ENCODE data around the gene NRAP.

The NRAP gene, protein sequence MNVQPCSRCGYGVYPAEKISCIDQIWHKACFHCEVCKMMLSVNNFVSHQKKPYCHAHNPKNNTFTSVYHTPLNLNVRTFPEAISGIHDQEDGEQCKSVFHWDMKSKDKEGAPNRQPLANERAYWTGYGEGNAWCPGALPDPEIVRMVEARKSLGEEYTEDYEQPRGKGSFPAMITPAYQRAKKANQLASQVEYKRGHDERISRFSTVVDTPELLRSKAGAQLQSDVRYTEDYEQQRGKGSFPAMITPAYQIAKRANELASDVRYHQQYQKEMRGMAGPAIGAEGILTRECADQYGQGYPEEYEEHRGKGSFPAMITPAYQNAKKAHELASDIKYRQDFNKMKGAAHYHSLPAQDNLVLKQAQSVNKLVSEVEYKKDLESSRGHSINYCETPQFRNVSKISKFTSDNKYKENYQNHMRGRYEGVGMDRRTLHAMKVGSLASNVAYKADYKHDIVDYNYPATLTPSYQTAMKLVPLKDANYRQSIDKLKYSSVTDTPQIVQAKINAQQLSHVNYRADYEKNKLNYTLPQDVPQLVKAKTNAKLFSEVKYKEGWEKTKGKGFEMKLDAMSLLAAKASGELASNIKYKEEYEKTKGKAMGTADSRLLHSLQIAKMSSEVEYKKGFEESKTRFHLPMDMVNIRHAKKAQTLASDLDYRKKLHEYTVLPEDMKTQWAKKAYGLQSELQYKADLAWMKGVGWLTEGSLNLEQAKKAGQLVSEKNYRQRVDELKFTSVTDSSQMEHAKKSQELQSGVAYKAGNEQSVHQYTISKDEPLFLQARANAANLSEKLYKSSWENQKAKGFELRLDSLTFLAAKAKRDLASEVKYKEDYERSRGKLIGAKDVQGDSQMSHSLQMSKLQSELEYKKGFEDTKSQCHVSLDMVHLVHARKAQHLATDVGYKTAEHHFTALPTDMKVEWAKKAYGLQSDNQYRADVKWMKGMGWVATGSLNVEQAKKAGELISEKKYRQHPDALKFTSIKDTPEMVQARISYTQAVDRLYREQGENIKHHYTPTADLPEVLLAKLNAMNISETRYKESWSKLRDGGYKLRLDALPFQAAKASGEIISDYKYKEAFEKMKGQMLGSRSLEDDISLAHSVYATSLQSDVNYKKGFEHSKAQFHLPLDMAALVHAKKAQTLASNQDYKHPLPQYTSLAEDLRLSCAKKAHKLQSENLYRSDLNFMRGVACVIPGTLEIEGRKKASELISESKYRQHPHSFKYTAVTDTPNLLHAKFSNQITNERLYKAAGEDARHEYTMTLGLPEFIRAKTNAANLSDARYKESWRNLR (N-terminal part only)

DNA sequence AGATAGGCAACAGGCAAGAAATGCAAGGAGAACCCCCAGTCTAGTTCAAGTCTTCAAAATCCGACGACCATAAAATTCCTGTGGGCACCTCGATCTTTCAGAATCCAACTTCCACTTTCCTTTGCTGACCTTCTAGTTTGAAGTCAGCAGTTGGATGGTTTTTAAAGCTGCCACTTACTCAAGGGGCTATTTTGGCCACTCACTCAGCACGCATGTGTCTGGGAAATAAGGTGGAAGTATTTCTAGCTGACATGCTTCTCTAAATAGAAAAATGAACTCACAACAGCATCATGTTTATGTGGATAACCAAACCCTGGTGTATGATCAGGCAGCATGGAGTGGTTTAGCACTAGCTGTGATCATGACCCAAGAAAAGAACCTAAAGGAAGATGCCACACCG, at the start of gene NRAP:
NRAP (minus strand) TSS at position 134 of the 400 bp plus-strand sequence. CDS start 159 bp downstream, outside the sequence.
- DNase-seq = no peak

DNA sequence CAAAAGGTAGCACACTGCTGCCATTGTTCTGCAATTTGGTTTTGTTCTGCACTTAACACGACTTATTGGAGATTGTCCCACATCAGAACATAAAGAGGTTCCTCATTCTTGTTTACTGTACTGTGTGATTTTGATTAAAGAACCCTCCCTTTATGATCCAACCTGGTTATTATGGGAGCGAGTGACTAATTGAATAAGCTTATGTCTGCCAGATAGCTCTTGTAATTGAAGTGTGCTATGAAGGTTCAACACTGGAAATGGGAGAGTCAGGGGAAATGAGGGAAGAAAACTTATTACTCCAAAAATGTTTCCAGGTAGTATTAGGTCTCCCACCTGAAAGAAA, 49.8 kb upstream of the NRAP start:
- DNase-seq = no peak

DNA sequence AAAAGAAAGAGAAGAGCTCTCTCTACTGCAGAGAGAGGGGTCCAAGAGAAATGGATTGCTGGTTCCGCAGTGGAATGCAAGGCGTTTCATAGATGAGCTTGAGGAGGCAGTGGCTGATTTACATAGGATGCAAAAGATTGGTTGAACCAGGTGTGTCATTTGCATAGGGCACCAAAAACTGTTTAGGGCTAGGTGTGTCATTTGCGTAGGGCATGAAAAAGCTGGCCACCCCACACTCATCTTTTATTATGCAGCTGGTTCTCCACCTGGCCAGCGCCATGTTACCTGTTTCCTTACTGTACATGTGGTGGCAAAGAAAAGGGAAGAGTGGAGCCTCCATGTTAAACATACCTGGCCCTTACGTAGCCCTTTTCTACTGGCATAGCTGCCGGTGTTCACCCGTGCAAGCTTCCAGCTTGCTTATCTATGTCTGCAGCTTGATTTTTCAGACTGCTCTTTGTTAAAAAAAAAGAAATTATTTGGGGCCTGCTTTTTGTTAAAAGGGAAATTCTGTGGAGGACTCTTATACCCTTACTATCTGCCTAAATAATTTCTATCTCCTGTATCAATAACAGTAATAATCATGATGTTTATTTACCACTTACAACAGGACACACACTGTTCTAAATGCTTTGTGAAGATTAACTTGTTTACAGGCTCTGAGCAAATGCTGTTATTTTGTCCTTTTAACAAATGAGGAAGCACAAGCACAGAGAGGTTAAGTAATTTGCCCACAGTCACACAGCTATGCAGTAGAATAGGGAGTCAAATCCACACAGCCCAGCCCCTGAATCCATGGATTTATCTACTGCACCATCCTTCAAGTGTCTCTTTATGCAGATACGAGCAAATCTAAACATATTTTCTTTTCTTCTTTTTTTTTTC, 49.2 kb upstream of the NRAP start:
- no peak for DNase-seq

DNA sequence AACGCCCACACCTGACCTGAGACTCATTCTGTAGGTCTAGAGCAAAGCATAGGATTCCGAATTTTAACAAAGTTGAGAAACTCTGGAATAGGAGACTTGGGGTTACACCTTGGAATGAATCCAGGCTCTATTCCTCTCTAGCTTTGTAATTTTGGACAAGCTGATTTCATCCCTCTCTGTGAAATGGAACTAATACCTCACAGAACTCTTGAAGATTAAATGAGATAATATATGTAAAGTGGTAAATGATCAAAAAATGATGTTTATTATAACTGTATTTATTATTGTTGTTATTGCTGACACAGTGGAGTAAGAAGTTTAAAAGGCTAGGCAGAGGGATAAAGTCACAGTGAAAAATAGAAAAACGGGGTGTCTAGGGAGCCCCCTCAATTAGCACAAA, 48.2 kb upstream of the NRAP start:
- no peak for DNase-seq

DNA sequence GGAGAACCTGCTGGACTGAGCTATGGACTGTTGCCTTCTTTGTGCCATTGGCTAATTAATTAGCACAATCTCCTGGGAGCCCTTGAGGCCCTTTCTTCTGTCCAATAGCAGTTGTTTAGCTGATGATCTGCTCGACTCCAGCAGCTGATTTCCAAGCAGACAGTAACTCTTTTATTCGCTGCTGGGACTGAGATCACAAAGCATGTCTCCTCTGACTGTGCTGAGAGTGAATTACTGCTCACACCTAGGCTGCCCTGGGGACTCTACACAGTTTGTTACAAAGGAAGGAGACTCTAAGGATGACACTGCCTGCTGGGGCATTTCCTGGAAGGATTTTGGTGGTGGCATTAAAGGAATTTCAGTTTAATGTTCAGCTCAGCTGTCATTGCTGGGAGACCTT, 47.3 kb upstream of the NRAP start:
- DNase-seq = no peak

DNA sequence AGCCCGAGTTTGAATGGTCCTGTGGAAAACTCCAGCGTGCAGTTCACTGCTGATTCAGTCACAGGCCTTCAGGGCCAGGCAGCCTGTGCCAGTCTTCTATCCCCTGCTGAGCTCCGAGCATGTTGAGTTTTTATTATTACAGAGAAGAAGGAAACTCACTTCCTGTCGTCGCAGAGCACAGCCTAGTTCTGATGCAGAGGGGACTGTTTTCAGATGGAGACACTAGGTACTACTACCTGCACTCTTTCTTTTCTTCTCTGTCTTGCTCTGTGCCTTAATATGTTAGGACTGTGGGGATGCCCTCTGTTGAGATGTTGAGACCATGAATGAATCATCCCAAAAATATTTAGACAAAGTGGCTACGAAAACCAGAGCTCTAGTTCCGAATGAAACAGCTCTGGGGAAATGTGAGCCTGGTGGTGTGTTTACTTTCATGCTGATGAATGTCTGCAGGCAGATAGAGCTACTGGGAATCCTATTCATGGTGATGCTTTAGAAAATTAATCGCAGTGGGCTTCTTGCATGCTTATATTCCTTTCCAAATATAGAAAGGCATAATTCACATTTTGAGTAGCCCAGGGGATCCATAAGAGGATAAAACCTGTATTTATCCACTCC, 45.5 kb upstream of the NRAP start:
- DNase-seq = no peak

DNA sequence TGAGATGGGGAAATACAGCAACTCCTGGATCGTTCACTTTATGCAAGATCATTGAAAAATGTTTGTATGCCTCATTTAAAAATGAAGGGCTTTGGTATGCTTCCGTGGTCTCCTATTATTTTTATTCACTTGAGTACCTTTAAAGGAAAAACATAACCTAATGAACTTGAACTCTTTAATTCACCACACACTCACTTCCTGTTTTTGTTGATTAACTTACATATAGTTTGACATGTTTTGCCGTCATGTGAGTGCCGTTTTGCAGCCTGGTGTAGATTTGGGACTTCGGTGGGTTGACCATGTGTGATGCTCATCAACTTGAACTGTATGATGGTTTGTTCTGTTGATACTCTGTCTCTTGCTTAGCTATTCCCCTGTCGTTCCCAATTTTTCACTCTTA, 44.8 kb upstream of the NRAP start:
- no peak for DNase-seq

DNA sequence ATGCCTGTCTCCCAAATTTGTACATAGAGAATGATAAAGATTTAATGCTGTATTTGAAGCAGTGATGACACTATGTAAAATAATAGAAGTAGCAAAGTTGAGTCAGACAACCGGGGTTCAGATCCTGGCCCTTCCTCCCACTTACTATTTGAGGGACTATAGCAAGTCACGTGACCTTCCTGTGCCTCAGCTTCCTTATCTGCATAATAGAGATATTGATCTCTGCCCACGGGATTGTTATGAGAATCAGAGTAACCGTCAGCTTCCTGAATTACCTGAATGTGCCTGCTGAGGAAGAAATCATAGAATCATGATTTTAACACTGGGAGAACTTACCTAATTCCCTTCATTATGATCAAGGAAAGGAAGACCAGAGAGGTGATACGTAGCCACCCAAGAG, 42.8 kb upstream of the NRAP start:
- DNase-seq = no peak

DNA sequence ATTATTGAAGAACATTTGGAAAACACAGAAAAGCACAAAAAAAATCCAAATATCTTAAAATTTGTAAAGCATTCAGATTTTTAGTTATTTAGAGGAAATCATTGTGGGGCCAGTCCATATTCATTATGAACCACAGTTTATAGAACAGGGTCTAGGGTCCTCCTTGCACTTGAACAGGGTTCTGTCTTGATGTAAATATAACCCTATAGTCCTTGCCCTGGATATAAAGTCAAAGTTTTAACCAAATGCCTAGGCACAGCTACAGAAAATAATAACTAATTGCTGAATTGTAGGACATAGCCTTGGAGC, 41.5 kb upstream of the NRAP start:
- DNase-seq = no peak

DNA sequence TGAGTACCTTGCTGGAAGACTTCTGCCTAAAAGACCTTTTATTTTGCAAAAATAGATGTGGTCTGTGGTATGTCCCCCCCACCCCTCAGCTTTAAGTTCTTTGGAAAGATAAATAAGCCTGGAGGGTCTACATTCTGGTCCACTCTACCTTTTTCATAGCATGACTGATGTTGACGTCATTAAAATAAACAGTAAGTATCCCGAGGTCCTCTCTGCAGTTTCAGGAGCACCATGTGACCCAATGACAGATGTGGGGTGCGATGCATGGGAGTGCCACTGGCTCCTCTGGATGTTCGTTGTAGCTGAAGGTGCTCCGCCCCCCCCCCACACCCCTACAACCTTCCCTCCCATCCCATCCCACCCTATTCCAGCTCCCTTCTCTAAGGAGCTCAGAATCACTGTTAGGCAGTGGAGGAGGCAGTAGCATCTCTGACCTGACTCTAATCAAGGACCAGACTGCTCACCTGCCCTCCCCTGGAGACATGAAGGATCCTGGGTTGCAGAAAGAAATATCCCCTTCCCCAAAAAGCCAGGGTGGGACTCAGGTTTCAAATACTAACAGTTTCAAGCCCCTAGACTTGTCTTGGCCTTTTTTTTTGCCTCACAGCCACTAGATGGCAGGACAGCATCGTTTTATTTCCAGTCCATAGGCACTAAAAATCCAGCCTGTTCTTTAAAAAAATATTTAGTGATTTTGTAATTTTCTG, 40.9 kb upstream of the NRAP start:
- no peak for DNase-seq

DNA sequence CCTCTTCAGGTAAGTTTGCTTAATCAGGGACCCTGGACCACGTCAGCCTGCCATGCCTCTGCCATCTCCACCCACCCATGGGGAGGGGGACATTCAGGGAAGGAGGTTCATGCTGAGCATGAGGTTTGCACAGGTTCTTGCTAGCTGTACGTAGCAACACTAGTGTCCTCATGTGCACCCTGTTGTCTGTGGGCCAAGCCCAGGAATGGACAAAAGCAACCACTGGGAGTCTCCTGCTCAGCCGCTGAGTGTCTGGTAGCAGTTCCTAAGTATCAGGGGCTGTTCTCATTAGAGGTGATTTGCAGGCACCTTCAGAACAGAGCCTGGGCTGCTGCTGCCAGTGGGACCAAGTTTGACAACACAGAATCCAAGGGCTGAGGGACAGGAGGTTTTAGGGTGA, 33.8 kb upstream of the NRAP start:
- no peak for DNase-seq

DNA sequence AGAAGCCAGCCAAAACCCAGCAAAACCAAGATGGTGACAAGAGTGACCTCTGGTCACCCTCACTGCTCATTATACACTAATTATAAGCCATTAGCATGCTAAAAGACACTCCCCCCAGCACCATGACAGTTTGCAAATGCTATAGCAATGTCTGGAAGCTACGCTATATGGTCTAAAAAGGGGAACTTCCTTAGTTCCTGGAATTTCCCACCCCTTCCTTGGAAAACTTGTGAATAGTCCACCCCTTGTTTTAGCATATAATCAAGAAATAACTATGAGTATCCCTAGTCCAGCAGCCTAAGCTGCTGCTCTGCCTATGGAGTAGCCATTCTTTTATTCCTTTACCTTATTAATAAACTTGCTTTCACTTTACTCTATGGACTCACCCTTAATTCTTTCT, 31.9 kb upstream of the NRAP start:
- no peak for DNase-seq

DNA sequence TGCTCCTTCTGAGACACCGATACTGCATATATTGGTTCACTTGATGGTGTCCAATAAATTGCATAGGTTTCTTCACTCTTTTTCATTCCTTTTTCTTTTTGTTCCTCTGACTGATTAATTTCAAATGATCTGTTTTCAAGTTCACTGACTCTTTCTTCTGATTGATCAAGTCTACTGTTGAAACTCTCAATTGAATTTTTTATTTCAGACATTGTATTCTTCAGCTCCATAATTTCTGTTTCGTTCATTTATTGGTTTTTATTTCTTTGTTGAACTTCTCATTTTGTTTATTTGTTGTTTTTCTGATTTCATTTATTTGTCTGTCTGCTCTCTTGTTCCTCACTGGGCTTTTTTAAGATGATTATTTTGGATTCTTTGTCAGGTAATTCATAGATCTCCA, 29.5 kb upstream of the NRAP start:
- no peak for DNase-seq

DNA sequence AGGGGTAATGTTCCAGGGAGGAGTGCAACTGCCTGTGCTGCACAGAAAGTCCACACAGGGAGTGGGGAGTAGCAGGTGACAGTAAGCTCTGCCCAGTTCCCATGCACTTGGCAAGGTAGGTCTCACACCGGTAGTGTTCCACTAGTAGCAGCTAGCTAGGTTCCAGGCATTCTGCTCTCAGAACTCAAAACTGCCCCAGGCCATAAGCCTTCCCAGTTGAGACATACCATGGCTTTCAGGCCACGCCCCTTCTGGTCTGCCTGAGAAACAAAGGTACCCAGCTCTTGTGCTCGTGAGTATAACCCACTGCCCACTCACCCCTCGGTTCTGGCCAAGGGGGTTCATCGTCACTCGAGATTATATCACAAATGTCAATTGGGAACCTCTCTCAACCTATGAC, 28.4 kb upstream of the NRAP start:
- DNase-seq = no peak

DNA sequence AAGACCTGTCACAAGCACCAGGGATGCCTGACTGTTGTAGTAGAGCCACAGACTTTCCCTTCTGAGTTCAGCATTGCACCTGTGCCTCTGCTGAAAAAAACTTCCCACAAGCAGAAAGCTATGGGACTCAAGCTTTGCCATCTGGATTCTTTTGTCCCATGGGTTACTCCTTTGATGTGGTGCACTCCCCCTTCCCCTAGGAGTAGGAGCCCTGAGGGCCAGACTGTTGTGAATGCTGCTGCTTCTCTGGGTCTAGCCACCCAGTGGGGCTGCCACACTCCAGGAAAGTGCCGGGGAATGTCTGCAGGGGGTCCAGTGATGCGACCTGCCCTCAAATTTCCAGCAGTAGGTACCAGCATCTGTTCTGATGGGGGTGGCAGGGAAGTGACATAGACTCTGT, 27.5 kb upstream of the NRAP start:
- DNase-seq = no peak

DNA sequence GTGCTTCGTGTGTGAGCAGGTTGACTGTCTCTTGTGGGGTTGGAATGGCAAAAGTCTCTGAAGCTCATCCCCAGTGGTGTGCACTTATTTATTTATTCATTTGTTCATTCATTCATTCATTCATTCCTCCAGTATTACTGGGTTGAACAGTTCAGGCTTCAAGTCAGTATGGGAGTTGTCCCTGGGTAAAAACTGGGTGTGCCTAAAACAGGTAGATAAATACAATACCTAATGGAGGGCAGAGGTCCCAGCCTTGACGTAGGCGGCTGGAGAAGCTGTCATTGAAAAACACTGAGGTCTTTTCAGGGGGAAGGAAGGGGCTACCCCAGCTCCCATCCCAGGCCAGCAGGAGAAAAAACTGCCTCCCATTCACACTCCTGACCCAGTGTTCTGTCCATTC, 26.9 kb upstream of the NRAP start:
- no peak for DNase-seq

DNA sequence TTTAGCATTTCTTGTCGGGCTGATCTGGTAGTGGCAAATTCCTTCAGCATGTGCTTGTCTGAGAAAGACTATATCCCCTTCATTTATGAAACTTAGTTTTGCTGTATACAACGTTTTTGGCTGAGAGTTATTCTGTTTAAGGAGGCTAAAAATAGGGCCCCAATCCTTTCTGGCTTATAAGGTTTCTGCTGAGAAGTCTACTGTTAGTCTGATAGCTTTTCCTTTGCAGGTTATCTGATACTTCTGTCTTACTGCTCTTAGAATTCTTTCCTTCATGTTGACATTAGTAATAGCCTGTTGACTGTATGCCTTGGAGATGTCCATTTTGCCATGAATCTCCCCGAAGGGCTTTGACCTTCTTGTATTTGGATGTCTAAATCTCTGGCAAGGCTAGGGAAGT, 25.7 kb upstream of the NRAP start:
- DNase-seq = no peak

DNA sequence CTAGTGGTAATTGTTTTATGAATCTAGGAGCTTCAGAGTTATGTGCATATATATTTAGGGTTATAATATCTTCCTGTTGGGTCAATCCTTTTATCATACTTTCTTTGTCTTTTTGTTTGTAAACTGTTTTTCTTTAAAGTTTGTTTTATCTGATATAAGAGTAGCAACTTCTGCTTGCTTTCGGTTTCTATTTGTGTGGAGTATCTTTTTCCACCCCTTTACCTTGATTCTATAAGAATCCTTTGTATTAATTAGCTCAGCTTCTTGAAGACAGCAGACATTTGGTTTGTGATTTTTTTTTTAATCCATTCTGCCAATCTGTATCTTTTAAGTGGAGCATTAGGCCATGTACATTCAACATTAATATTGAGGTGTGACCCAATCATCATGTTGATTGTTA, 25.2 kb upstream of the NRAP start:
- DNase-seq = no peak

DNA sequence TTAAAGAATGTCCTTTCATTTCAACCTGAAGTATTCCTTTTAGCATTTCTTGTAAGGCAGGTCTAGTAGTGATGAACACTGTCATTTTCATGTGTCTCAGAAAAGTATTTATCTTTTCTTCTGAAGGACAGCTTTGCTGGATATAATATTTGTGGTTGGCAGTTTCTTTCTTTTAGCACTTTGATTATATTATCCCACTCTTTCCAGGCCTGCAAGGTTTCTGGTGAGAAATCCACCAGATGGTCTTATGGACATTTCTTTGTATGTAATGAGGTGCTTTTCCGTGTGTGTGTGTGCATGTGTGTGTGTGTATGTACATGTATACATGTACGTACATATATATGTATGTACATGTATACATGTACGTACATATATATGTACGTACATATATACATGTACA, 23.2 kb upstream of the NRAP start:
- no peak for DNase-seq

DNA sequence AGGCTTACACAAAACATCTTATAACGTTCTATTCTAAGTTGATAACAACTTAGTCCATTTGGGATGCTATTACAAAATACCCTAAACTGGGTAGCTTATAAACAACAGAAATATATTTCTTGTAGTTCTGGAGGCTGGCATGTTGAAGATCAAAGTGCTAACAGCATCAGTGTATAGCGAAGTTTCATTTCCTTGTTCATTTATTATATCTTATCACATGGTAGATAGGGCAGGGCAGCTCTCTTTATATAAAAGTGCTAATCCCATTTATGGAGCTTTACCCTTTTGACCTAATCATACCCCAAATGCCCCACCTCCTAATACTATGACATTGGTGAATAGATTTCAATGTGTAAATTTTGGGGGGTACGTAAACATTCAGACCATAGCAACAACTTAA, 22.2 kb upstream of the NRAP start:
- no peak for DNase-seq

DNA sequence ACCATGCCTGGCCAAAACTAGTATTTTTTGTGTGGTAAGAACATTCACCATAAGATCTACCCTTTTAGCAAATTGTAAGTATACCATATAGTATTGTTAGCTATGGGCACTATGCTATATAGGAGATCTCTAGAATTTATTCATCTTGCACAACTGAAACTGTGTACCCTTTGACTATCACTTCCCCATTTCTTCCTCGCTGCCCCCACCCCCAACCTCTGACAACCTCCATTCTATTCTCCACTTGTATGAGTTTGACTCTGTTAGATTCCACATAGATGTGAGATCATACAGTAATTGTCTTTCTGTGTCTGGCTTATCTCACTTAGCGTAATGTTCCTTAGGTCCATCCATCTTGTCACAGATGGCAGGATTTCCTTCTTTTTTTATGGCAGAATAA, 19.5 kb upstream of the NRAP start:
- DNase-seq = no peak
